Uterus (tissue), 4 donors: ENCODE measurements around the gene ACO2. TPM values are rescaled to one million over a fixed set of nuclear protein-coding genes. Genes with fewer than 3 reads are reported as not detected.

Experiments used
- DNase-seq, 2 donors: peaks; one replicate each; pipeline ENCODE4 v3.0.0-alpha.2; 2019 to 2020
- H3K27ac ChIP-seq, 2 donors: fragments of 200-600 bp; sonication (generic); 1 replicate in 1 of 2; 2 replicates in 1 of 2; pipeline ENCODE4 v1.5.1; 2016 to 2018
- H3K27me3 ChIP-seq, 2 donors: fragments of 200-600 bp; sonication (generic); one replicate each; pipeline ENCODE4 v1.5.1; 2018 to 2019; ENCODE audit warnings: control low read depth in 1 of 2
- H3K36me3 ChIP-seq, 2 donors: fragments of 200-600 bp; sonication (generic); one replicate each; pipeline ENCODE4 v1.5.1; 2019; ENCODE audit warnings: control low read depth in 1 of 2
- H3K4me1 ChIP-seq, 2 donors: fragments of 200-600 bp; sonication (generic); one replicate each; pipeline ENCODE4 v1.5.1; 2018 to 2019; ENCODE audit warnings: control low read depth in 1 of 2
- H3K4me3 ChIP-seq, 2 donors: fragments of 200-600 bp; sonication (generic); 1 replicate in 1 of 2; 2 replicates in 1 of 2; pipeline ENCODE4 v1.5.1; 2018 to 2019; ENCODE audit warnings: mild to moderate bottlenecking in 1 of 2
- H3K9me3 ChIP-seq, 2 donors: fragments of 200-600 bp; sonication (generic); one replicate each; pipeline ENCODE4 v1.5.1; 2019; ENCODE audit warnings: control low read depth in 1 of 2
- POLR2A ChIP-seq, 2 donors: fragments of 450-650 bp; IDR thresholded peaks; one replicate each; pipeline ENCODE4 v1.6.1; 2016; ENCODE audit warnings: antibody characterized with exemption in 2 of 2, mild to moderate bottlenecking in 1 of 2, moderate library complexity in 1 of 2
- intact Hi-C: fragments of 100-400 bp; cut with DNase I; formaldehyde crosslinking; loops from one replicate; pipeline ENCODE4 v1.15.1; 2023; ENCODE audit warnings: low total_unique reads
- total RNA-seq, 4 donors: library from RNA; depleted of rRNA in 3 of 4; stranded (reverse); fragments of >200 nt in 3 of 4; gene quantifications; one replicate each; pipeline versions ENCODE4 v1.1.0 to v1.2.4, GENCODE V29; 2014 to 2023
- TF ChIP-seq, protein P1 (sequence below), 4 experiments: fragments of 200-600 bp in 2 of 4; fragments of 450-650 bp in 2 of 4; sonication (generic) in 2 of 4; IDR thresholded peaks; one replicate each; pipeline ENCODE4 v1.5.1; 2016 to 2019; ENCODE audit warnings: antibody characterized with exemption in 4 of 4, mild to moderate bottlenecking in 2 of 4, moderate library complexity in 1 of 4
- donor health status: DM: yes; HTN: yes; CAD: no.

Gene ACO2
- total RNA-seq, 4 donors from 2014 or later, result 21.5 to 64.4 (median 47.1) TPM

DNA sequence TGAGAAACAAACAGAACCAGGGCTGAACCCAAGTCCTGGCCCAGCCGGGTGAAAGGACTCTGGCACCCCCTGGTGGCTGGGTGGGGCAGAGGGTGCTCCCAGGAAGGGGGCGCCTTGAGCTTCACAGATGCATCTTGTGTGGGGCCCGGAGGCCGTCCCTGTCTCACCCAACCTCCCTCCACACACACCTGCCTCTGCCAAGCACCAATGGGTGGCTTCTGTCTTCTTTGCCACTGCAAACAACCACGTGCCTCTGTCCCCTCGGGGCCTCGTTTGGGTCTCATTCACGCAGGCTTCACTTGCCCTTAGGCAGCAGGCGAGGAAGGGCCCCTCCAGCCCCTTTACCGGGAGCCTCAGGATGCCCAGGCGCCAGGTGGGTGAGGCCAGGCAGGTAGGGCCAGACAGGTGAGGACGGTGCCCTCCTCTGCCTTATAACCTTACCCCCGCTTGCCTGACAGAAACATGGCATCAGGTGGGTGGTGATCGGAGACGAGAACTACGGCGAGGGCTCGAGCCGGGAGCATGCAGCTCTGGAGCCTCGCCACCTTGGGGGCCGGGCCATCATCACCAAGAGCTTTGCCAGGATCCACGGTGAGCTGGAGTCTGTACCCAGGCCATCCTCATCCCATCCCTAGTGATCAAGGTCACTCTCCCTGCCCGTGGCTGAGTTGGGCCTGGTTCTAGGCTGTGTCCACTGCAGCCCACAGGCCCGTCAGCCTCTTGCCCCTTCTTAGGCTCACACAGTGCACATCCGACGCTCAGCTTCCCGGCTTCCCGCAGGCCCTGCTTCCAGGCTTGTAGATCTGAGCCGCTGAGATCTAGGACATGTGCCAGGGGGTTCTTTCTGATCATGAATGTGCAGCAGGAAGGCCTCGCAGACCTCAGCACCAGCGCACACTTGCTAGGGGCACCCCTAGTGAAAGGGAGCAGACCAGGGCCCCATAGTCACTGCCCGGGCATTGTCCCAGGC is 58.2 kb downstream of the ACO2 start:
- intact Hi-C loops, result loop anchor here (5.0 kb wide), 1 partner anchor 135 kb away; no protein-coding TSS in a partner anchor
- TF ChIP-seq, protein P1, sequence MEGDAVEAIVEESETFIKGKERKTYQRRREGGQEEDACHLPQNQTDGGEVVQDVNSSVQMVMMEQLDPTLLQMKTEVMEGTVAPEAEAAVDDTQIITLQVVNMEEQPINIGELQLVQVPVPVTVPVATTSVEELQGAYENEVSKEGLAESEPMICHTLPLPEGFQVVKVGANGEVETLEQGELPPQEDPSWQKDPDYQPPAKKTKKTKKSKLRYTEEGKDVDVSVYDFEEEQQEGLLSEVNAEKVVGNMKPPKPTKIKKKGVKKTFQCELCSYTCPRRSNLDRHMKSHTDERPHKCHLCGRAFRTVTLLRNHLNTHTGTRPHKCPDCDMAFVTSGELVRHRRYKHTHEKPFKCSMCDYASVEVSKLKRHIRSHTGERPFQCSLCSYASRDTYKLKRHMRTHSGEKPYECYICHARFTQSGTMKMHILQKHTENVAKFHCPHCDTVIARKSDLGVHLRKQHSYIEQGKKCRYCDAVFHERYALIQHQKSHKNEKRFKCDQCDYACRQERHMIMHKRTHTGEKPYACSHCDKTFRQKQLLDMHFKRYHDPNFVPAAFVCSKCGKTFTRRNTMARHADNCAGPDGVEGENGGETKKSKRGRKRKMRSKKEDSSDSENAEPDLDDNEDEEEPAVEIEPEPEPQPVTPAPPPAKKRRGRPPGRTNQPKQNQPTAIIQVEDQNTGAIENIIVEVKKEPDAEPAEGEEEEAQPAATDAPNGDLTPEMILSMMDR (IDR thresholded peaks at IDR 0.05), result peak; percentile 60 to 69 (median 64)
- no peak for TF ChIP-seq POLR2A (IDR thresholded peaks at IDR 0.05)
- peak in 1 of 2 donors; percentile 57 for DNase-seq
- no peak overlapping the region for H3K4me3 ChIP-seq
- no peaks in the 10 kb centered on the region for H3K27me3 ChIP-seq
- H3K27ac ChIP-seq, result peak overlapping the region; percentile 16 to 89
- no peaks in the 10 kb centered on the region for H3K36me3 ChIP-seq
- no peaks in the 10 kb centered on the region for H3K9me3 ChIP-seq
- H3K4me1 ChIP-seq, result peaks cover 0 to 14% of the 10 kb centered on the region in 2 donors

DNA sequence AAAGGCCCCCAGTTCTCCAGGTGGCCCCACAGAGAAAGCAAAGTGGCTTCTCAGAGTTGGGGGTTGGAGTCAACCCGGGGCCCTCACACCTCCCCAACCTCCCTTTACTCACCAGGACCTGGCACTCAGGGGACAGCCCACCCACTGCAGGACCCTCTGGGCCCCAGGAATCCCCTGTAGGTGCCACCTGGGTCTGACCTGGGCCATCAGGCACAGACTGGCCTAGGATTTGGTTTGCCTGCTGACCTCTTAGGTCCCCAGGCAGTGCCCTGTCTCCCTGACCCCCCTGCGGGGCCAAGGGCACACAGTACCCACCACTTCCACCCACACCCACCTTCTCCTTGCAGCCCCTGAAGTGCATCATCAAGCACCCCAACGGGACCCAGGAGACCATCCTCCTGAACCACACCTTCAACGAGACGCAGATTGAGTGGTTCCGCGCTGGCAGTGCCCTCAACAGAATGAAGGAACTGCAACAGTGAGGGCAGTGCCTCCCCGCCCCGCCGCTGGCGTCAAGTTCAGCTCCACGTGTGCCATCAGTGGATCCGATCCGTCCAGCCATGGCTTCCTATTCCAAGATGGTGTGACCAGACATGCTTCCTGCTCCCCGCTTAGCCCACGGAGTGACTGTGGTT is 59.3 kb downstream of the ACO2 start:
- TF ChIP-seq, protein P1 (IDR thresholded peaks at IDR 0.05), result no peak
- no peak for TF ChIP-seq POLR2A (IDR thresholded peaks at IDR 0.05)
- intact Hi-C loops, result loop anchor here (5.0 kb wide), 1 partner anchor 136 kb away; no protein-coding TSS in a partner anchor
- Histone ChIP-seq H3K27ac (no peak overlapping the region), H3K36me3 (no peaks in the 10 kb centered on the region), H3K4me3 (no peak overlapping the region), H3K27me3 (no peaks in the 10 kb centered on the region), H3K4me1 (peaks cover 0 to 14% of the 10 kb centered on the region in 2 donors), H3K9me3 (no peaks in the 10 kb centered on the region)
- DNase-seq, result no peak

DNA sequence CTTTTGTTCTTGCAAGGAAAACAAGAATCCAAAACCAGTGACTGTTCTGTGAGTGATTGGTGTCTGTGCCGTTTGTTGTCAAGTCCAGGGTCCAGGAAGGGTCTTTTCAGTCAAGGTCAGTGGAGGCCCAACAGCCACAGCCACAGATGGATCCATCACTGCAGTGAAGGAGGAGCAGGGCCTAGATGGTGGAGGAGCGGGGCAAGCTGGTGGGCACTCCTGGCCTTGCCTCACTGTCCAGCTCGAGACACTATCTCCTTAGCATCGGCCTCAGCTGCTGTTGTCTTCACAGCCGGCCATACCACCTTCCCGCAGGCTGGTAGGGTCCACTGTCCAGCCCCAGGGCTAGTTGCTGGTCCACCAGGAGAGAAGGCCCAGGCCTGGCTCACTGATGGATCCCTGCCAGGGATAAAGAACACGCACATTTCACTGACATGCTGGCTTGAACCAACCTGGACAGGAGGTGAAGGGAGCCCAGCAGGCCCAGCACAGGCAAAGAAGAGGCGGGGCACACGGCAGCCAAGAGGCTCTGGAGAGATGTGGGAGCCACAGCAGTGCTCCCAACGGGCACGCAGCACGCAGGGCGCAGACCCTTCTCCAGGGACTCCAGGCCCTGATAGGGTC is 60.1 kb downstream of the ACO2 start:
- Histone ChIP-seq H3K27me3 (no peaks in the 10 kb centered on the region), H3K36me3 (no peaks in the 10 kb centered on the region), H3K4me1 (peaks cover 0 to 14% of the 10 kb centered on the region in 2 donors), H3K27ac (no peak overlapping the region), H3K9me3 (no peaks in the 10 kb centered on the region), H3K4me3 (no peak overlapping the region)
- intact Hi-C loops, result loop anchor here (5.0 kb wide), 1 partner anchor 137 kb away; no protein-coding TSS in a partner anchor
- TF ChIP-seq, protein P1 (IDR thresholded peaks at IDR 0.05), result no peak
- no peak for TF ChIP-seq POLR2A (IDR thresholded peaks at IDR 0.05)
- no peak for DNase-seq

DNA sequence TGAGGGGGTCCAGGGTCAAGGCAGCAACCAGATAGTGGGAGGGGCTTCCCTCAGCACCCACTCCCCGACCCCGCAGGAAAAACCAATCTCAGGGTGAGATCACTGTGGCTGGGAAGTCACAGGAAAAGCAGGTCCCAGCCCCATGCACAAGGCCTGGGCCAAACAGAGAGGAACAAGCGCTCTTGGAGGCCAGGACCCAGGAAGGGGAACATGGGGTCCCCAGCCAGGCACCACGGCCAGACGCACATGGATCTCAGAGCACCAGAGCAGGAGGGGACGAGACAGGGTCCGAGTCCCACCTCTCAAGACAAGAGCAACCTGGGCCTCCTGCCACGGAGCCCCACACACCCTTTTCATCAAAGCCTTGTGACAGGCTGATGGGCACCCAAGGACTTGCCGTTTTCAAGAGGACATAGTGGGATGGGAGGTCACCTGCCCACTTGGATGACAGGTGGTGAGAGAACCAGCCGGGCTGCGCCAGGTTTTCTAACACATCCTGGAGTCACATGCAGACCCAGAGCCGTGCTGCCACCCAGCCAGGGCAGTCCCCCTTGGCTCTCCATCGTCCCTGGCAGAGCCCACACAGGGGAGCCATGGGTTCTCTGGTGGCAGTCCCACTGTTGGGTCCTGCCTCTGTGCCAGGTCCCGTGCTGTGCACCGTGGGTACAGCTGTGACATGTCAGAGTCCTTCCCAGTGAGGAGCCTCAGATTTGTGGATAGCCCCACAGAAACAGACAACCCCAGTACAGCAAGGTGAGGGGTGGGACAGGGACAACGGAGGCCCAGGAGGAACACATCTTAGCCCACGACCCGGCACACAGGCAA is 62.2 kb downstream of the ACO2 start:
- Histone ChIP-seq H3K27me3 (no peaks in the 10 kb centered on the region), H3K4me1 (peaks cover 0 to 5% of the 10 kb centered on the region in 2 donors), H3K9me3 (no peaks in the 10 kb centered on the region), H3K36me3 (no peaks in the 10 kb centered on the region), H3K4me3 (no peak overlapping the region), H3K27ac (no peak overlapping the region)
- intact Hi-C loops, result loop anchor here (5.0 kb wide), 1 partner anchor 129 kb away; no protein-coding TSS in a partner anchor
- DNase-seq, result no peak
- TF ChIP-seq POLR2A (IDR thresholded peaks at IDR 0.05), result no peak
